ENCODE data around the gene ICE2.

- TF ChIP-seq RFX5 (IDR thresholded peaks at IDR 0.05; ENCODE audit: low read depth, low read length) (no peak), CTCF (conservative IDR thresholded peaks at IDR 0.05; ENCODE audit: low read depth, low read length) (no peak)
Observed at GRCh38 chr15:60483042-60483441, 4.1 kb upstream of the ICE2 start.

All from IMR-90 (cell line).